Measurements from ENCODE around the gene RPL7L1.
"Not testable (repeated sequence)": the region's sequence is repeated elsewhere in the genome, so short reads cannot be mapped to it uniquely, and the experiment has no call there.

The RPL7L1 gene

DNA sequence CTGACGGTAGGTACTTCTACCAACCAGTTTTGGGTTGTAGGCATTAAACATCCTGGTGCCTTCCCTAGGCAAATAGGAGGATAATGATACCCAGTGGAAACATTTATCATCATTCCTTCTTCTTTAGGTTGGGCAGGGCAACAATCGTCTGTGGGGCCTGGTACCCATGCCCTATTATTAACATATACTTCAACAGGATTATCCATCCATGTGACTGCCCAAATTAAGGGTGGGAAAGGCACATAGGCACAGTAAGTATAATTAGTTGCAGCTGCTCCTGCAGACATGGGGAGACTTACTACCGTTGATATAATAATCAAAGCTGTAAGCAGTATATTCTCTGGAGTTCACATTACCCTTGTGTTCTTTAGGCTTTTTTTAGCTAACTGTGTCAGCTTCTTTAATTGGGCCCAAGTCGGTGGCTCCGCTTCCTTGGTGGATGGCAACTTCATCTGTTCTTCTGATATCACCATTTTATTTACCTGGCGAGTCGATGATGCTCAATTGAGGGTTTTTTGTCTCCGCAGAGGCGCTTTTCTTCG is 16.8 kb downstream of the RPL7L1 start:
- Histone ChIP-seq H3K9me3 (no peaks in the 10 kb centered on the region), H3K4me1 (ENCODE audit: control insufficient read depth in 1 of 2, insufficient read depth in 1 of 2, low read depth in 1 of 2, low read length in 1 of 2) (peaks cover 20 to 27% of the 10 kb centered on the region in 2 experiments), H3K4me3 (ENCODE audit: low read depth in 1 of 2, low read length in 1 of 2) (no peak overlapping the region), H3K27ac (no peak overlapping the region), H3K36me3 (no peaks in the 10 kb centered on the region), H3K27me3 (no peaks in the 10 kb centered on the region)
- TF ChIP-seq, protein P1, sequence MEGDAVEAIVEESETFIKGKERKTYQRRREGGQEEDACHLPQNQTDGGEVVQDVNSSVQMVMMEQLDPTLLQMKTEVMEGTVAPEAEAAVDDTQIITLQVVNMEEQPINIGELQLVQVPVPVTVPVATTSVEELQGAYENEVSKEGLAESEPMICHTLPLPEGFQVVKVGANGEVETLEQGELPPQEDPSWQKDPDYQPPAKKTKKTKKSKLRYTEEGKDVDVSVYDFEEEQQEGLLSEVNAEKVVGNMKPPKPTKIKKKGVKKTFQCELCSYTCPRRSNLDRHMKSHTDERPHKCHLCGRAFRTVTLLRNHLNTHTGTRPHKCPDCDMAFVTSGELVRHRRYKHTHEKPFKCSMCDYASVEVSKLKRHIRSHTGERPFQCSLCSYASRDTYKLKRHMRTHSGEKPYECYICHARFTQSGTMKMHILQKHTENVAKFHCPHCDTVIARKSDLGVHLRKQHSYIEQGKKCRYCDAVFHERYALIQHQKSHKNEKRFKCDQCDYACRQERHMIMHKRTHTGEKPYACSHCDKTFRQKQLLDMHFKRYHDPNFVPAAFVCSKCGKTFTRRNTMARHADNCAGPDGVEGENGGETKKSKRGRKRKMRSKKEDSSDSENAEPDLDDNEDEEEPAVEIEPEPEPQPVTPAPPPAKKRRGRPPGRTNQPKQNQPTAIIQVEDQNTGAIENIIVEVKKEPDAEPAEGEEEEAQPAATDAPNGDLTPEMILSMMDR (IDR thresholded peaks at IDR 0.05), result no peak

DNA sequence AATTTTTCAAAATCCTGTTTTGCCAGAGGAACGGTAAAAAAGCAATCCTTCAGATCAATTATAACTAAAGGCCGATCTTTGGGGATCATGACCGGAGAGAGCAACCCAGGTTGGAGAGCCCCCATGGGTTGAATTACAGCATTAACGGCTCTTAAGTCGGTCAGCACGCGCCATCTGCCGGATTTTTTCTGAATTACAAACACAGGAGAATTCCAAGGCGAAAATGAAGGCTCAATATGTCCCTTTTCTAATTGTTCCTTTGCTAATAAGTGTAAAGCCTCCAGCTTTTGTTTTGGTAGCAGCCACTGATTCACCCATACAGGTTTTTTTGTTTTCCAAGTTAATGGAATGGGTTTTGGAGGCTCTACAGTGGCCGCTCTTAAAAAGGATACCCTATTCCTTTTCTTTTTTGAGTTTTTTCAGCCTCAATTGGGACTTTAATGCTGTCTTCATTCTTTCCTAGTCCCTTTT is 19.5 kb downstream of the RPL7L1 start:
- Histone ChIP-seq H3K27me3 (no peaks in the 10 kb centered on the region), H3K4me3 (ENCODE audit: low read depth in 1 of 2, low read length in 1 of 2) (no peak overlapping the region), H3K9me3 (no peaks in the 10 kb centered on the region), H3K4me1 (ENCODE audit: control insufficient read depth in 1 of 2, insufficient read depth in 1 of 2, low read depth in 1 of 2, low read length in 1 of 2) (peaks cover 11 to 14% of the 10 kb centered on the region in 2 experiments), H3K27ac (no peak overlapping the region), H3K36me3 (no peaks in the 10 kb centered on the region)
- TF ChIP-seq, protein P1 (IDR thresholded peaks at IDR 0.05), result peak; percentile 80

DNA sequence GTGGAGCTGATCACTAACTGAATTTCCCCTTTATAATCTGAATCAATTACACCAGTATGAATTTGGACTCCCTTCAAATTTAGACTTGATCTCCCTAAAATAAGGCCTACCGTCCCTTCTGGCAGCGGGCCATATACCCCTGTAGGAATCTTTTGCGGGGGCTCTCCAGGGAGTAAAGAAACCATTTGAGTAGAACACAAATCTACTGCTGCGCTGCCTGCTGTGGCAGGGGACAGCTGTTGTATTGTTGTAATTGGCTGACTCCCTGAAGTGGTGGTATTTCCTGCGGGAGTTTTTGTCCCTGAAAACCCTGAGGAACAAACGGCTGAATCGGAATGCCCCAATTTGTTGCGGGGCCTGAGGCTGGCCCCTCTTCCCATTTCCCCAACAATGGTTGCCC is 20.5 kb downstream of the RPL7L1 start:
- Histone ChIP-seq H3K27ac (no peak overlapping the region), H3K4me3 (ENCODE audit: low read depth in 1 of 2, low read length in 1 of 2) (no peak overlapping the region), H3K27me3 (no peaks in the 10 kb centered on the region), H3K9me3 (no peaks in the 10 kb centered on the region), H3K4me1 (ENCODE audit: control insufficient read depth in 1 of 2, insufficient read depth in 1 of 2, low read depth in 1 of 2, low read length in 1 of 2) (peaks cover 6% of the 10 kb centered on the region in 2 experiments), H3K36me3 (no peaks in the 10 kb centered on the region)
- TF ChIP-seq, protein P1 (IDR thresholded peaks at IDR 0.05), result no peak

DNA sequence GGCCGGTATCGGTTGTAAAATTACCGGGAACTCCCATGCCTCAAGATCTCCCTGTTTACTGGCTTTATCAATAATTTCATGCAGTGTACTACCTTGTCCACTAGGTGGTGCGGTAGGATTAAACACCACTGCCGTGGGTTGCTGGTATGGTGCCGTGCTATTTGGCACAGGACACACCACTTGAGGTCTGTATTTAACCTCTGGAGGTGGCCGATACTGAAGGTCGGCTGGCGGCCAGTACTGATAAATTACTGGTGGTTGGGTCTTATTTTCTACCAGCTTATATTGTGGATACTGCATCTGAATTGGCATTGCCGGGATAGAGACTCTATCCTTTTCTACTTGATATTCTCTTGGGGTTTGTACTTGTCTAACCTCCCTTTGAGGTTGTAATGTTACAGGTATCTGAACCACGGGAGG is 22.1 kb downstream of the RPL7L1 start:
- no peak overlapping the region for H3K27ac ChIP-seq
- H3K36me3 ChIP-seq, result no peaks in the 10 kb centered on the region
- no peaks in the 10 kb centered on the region for H3K27me3 ChIP-seq
- no peaks in the 10 kb centered on the region for H3K9me3 ChIP-seq
- TF ChIP-seq, protein P1 (IDR thresholded peaks at IDR 0.05), result peak; percentile 89
- peaks cover 6% of the 10 kb centered on the region in 2 experiments for H3K4me1 ChIP-seq (ENCODE audit: control insufficient read depth in 1 of 2, insufficient read depth in 1 of 2, low read depth in 1 of 2, low read length in 1 of 2)
- no peak overlapping the region for H3K4me3 ChIP-seq (ENCODE audit: low read depth in 1 of 2, low read length in 1 of 2)

DNA sequence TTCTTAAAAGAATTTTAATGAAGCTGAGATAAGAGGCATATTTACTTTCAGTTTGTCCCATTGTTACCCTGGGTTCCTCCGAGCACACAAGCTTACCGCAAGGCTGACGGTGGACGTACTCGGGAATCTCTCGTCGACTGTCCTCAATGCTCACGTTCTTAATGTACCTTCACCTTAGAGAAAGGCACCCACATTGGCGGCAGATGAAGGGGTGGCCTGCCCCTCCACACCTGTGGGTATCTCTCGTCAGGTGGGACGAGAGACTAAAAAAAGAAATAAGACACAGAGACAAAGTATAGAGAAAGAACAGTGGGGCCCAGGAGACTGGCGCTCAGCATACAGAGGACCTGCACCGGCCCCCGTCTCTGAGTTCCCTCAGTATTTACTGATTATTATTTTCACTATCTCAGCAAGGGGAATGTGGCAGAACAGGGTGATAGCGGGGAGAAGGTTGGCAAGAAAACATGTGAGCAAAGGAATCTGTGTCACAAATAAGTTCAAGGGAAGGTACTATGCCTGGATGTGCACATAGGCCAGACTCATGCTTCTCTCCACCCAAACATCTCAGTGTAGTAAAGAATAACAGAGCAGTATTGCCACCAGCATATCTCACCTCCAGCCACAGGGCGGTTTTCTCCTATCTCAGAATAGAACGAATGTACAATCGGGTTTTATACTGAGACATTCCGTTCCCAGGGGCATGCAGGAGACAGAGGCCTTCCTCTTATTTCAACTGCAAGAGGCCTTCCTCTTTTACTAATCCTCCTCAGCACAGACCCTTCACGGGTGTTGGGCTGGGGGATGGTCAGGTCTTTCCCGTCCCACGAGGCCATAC is 23.2 kb downstream of the RPL7L1 start:
- not testable (repeated sequence) for H3K27me3 ChIP-seq; H3K4me1 ChIP-seq (ENCODE audit: control insufficient read depth in 1 of 2, insufficient read depth in 1 of 2, low read depth in 1 of 2, low read length in 1 of 2); H3K27ac ChIP-seq; H3K4me3 ChIP-seq (ENCODE audit: low read depth in 1 of 2, low read length in 1 of 2); H3K9me3 ChIP-seq; H3K36me3 ChIP-seq

DNA sequence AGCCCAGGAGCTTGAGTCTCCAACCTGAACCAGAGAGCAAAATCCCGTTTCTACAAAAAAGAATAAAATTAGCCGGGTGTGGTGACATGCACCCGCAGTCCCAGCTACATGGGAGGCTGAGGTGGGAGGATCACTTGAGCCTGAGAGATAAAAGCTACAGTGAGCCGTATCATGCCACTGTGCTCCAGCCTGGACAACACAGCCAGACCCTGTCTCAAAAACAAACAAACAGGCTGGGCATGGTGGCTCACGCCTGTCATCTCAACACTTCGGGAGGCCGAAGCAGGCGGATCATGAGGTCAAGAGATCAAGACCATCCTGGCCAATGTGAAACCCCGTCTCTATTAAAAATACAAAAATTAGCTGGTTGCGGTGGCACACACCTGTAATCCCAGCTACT is 25.1 kb downstream of the RPL7L1 start:
- TF ChIP-seq, protein P1 (IDR thresholded peaks at IDR 0.05), result no peak
- H3K27me3 ChIP-seq, result no peaks in the 10 kb centered on the region
- H3K27ac ChIP-seq, result no peak overlapping the region
- H3K36me3 ChIP-seq, result no peaks in the 10 kb centered on the region
- H3K4me3 ChIP-seq (ENCODE audit: low read depth in 1 of 2, low read length in 1 of 2), result no peak overlapping the region
- H3K4me1 ChIP-seq (ENCODE audit: control insufficient read depth in 1 of 2, insufficient read depth in 1 of 2, low read depth in 1 of 2, low read length in 1 of 2), result peaks cover 6% of the 10 kb centered on the region in 2 experiments
- H3K9me3 ChIP-seq, result no peaks in the 10 kb centered on the region

All from neutrophil (primary cell).